HFFc6 (cell line): ENCODE measurements around the gene DET1. TPM values are rescaled to one million over a fixed set of nuclear protein-coding genes. Genes with fewer than 3 reads are reported as not detected.

Experiments
- DNase-seq: peaks from one replicate; pipeline ENCODE4 v3.0.0-alpha.2; 2018
- H3K27ac Mint-ChIP-seq: 2 replicates; pipeline ENCODE4 v1.8.0; 2020; ENCODE audit warnings: mild to moderate bottlenecking, mixed read lengths
- H3K27me3 Mint-ChIP-seq: 2 replicates; pipeline ENCODE4 v1.8.0; 2021; ENCODE audit warnings: mild to moderate bottlenecking, moderate library complexity, mixed read lengths; ENCODE audit not compliant: insufficient read depth
- H3K36me3 Mint-ChIP-seq: 2 replicates; pipeline ENCODE4 v1.8.0; 2021; ENCODE audit warnings: low read depth, mixed read lengths
- H3K4me1 Mint-ChIP-seq: 2 replicates; pipeline ENCODE4 v1.8.0; 2020; ENCODE audit warnings: low read depth, mixed read lengths
- H3K4me3 Mint-ChIP-seq: 2 replicates; pipeline ENCODE4 v1.8.0; 2020; ENCODE audit warnings: mild to moderate bottlenecking, moderate library complexity, mixed read lengths
- H3K9me3 Mint-ChIP-seq: 2 replicates; pipeline ENCODE4 v1.8.0; 2020; ENCODE audit warnings: mild to moderate bottlenecking, mixed read lengths
- total RNA-seq, 6 experiments: library from RNA; stranded (reverse); fragmentation: NEBNext Ultra II Directional; extraction: Animal tissue kit (Norgen Biotek cat#: 25700); gene quantifications; 2 replicates in 1 of 6; 3 replicates in 5 of 6; pipeline ENCODE4 v1.2.3, GENCODE V29; 2021
- TF ChIP-seq, protein P1 (sequence below): fragments of 200-600 bp; sonication (generic); IDR thresholded peaks from 2 replicates; pipeline ENCODE4 v1.5.0; 2021; ENCODE audit warnings: antibody characterized with exemption, mild to moderate bottlenecking

Gene DET1
- total RNA-seq, 6 experiments from 2014 or later, result 4.9 to 7.1 (median 6.2) TPM

DNA sequence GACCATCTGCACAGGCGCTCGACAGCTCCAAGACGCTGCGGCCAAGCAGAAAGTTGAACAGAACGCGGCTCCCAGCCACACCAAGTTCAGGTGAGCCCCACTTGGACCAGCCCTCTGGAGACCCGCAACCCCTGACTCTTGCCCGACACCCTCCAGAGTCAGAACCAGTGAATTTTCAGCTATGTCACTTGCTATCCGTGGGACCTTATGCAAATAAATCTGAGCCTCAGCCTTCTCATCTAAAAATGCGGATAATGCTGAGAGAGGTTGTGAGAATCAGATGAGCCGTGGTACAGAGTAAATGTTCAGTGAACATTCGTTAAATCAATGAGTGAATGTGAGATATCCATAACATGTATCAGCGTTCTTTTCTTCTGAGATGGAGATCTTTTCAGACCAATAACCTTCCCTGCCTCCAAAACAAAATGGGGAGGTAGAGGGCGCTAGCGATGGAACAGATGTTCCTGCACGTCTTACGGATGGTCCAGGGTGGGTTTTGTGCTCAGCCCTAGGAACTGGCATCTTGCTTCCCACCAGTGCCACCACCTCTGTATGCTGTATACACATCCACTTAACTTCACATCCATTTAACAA is 78.4 kb downstream of the DET1 start:
- no peaks in the 10 kb centered on the region for H3K27me3 Mint-ChIP-seq
- peaks cover 26% of the 10 kb centered on the region for H3K36me3 Mint-ChIP-seq
- H3K4me3 Mint-ChIP-seq, result peak overlapping the region; percentile 92
- H3K9me3 Mint-ChIP-seq, result no peaks in the 10 kb centered on the region
- H3K27ac Mint-ChIP-seq, result peak overlapping the region; percentile 98
- DNase-seq, result no peak
- TF ChIP-seq, protein P1, sequence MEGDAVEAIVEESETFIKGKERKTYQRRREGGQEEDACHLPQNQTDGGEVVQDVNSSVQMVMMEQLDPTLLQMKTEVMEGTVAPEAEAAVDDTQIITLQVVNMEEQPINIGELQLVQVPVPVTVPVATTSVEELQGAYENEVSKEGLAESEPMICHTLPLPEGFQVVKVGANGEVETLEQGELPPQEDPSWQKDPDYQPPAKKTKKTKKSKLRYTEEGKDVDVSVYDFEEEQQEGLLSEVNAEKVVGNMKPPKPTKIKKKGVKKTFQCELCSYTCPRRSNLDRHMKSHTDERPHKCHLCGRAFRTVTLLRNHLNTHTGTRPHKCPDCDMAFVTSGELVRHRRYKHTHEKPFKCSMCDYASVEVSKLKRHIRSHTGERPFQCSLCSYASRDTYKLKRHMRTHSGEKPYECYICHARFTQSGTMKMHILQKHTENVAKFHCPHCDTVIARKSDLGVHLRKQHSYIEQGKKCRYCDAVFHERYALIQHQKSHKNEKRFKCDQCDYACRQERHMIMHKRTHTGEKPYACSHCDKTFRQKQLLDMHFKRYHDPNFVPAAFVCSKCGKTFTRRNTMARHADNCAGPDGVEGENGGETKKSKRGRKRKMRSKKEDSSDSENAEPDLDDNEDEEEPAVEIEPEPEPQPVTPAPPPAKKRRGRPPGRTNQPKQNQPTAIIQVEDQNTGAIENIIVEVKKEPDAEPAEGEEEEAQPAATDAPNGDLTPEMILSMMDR, result peak; percentile 69
- H3K4me1 Mint-ChIP-seq, result peaks cover 46% of the 10 kb centered on the region

DNA sequence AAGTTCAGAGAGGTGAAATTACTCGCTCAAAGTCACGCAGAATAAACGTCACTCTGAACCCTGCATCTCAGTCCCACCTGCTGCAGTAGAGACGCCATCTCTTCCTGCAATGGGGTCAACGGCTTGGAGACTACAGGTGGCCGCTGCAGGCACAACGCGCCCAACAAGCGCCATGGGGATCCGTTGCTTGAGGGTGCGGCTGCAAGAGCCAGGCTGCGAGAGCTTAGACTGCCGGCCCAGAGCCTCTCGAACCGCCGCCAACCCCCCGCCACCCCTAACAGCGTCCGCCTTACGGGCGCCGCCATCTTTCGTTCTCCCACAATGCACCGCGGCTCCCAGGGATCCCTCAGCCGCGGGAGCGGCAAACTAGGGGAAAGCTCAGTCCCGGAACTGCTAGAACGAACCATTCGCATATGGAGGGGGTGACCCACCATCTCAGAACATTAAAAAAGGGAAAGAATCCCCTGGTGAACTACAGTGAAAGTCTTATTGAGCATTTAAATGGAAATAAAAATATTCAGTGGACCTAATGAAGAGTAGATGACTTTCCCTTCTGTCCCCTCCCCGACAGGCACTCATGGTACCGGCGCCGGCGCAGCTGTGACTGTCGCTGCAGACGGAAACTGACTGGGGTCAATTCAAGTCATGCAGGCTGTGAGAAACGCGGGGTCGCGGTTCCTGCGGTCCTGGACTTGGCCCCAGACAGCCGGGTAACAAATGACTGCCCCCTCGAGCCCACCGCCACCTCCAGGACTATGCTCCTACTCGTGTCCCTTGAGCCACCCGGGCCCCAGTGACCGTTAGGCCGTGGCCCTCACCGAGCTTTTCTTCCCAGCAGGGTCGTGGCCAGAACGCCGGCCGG is 79.2 kb downstream of the DET1 start, which contains the start of the genes MRPL46 and MRPS11:
Gene MRPL46, minus strand, starts transcription at position 316 of the 862 bp plus-strand sequence. Its CDS starts 11 bp downstream, at position 305.
Gene MRPS11, plus strand, starts transcription at position 636 of the 862 bp plus-strand sequence. Its CDS starts 10 bp downstream, at position 646.
- TF ChIP-seq, protein P1, result no peak
- Mint-ChIP-seq H3K27me3 (no peaks in the 10 kb centered on the region; the same call in 1 of the 2 replicates), H3K27ac (peak within 1 kb of the TSS; percentile 98), H3K9me3 (no peaks in the 10 kb centered on the region), H3K4me3 (peak within 1 kb of the TSS; percentile 92), H3K36me3 (peaks cover 25% of the 10 kb centered on the region), H3K4me1 (peaks cover 47% of the 10 kb centered on the region)
- peak; percentile 76 for DNase-seq

- TF ChIP-seq, protein P1, result no peak
- Mint-ChIP-seq H3K9me3 (no peaks in the 10 kb centered on the region), H3K27ac (peak overlapping the region; percentile 98), H3K36me3 (peaks cover 19% of the 10 kb centered on the region), H3K4me3 (peak overlapping the region; percentile 92), H3K4me1 (peaks cover 47% of the 10 kb centered on the region), H3K27me3 (no peaks in the 10 kb centered on the region; the same call in 1 of the 2 replicates)
- DNase-seq, result peak; percentile 73
Observed at GRCh38 chr15:88465633-88466224, 80.8 kb downstream of the DET1 start.

DNA sequence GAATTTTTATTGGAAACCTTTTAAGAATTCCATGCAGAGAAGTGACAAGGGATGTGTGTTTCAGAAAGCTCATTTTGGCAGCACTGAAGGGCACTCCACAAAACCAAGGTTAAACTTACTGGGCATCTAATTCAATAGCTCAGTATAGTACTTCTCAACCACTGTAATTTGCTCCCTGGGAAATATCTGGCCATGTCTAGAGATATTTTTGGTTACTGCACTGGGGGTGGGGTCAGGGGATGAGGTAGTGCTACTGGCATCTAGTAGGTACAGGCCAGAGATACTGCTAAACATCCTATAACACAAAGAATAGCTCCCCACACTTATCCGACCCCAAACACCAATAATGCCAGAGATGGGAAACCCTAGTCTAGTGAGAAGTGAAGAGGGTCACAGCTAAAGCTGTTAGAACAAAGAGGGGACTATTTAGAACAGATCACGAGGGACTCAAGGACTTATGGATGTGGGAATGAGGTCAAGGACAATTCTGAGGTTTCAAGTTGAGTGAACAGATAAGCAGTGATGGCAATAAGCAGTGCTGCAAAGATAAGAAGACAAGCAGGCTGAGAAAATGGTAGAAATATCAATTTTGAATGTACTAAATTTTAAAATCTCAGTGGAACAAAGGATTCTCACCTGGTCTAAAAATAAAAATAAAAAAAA is 82.5 kb downstream of the DET1 start:
- no peaks in the 10 kb centered on the region; the same call in 1 of the 2 replicates for H3K27me3 Mint-ChIP-seq
- no peak overlapping the region for H3K4me3 Mint-ChIP-seq
- TF ChIP-seq, protein P1, result no peak
- no peaks in the 10 kb centered on the region for H3K9me3 Mint-ChIP-seq
- H3K36me3 Mint-ChIP-seq, result peaks cover 19% of the 10 kb centered on the region
- H3K4me1 Mint-ChIP-seq, result peaks cover 47% of the 10 kb centered on the region
- peak overlapping the region; percentile 38; the same call in 1 of the 2 replicates for H3K27ac Mint-ChIP-seq
- DNase-seq, result no peak

Other genes with a start within 250 kb of the DET1 start
- 10 to 100 TPM; 27.3 to 31.3 (median 29.0) TPM for gene MRPL46, start 79.3 kb downstream of the DET1 start, total RNA-seq
- 10 to 100 TPM; 63.4 to 75.9 (median 69.4) TPM for gene MRPS11, start 79.0 kb downstream of the DET1 start, total RNA-seq
- 10 to 100 TPM; 65.4 to 73.4 (median 67.8) TPM for gene AEN, start 74.7 kb upstream of the DET1 start, total RNA-seq
- 1 to 10 TPM in 1 of 6 experiments, under 1 TPM in 5; 0.47 to 1.5 (median 0.76) TPM for gene ISG20, start 92.3 kb upstream of the DET1 start, total RNA-seq